ENCODE results near the gene ZNF81.
"Not testable (repeated sequence)": the region's sequence is repeated elsewhere in the genome, so short reads cannot be mapped to it uniquely, and the experiment has no call there.

DNA sequence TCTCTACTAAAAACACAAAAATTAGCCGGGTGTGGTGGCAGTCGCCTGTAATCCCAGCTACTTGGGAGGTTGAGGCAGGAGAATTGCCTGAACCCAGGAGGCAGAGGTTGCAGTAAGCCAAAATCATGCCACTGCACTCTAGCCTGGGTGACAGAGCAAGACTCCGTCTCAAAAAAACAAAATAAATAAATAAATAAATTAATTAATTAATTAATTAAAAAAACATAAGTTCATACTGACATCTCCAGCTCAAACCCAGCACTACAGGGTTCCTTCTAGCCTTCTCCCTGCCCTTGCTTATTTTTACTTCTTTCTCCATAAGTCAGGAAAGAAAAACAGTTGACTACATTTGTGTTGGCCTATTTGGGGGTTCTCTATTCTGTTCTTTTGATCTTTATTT lies 95.3 kb downstream of the ZNF81 start:
- not testable (repeated sequence) for TF ChIP-seq REST (IDR thresholded peaks at IDR 0.05); PHF8 (IDR thresholded peaks at IDR 0.05; ENCODE audit: borderline replicate concordance, low read depth); MAZ (IDR thresholded peaks at IDR 0.05; ENCODE audit: borderline replicate concordance, low read depth, low read length); CTCF (IDR thresholded peaks at IDR 0.05); POLR2A (IDR thresholded peaks at IDR 0.05; ENCODE audit: low read length); CBX8 (IDR thresholded peaks at IDR 0.05); RAD21 (conservative IDR thresholded peaks at IDR 0.05 in 1 of 2, IDR thresholded peaks at IDR 0.05 in 1 of 2); RFX5 (IDR thresholded peaks at IDR 0.05); KDM5A (IDR thresholded peaks at IDR 0.05); EHMT2 (IDR thresholded peaks at IDR 0.05; ENCODE audit: low read depth)
- TF ChIP-seq, protein P1, sequence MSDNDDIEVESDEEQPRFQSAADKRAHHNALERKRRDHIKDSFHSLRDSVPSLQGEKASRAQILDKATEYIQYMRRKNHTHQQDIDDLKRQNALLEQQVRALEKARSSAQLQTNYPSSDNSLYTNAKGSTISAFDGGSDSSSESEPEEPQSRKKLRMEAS (IDR thresholded peaks at IDR 0.05) = not testable (repeated sequence)

All from A549 (cell line).